Measurements from ENCODE around the gene TRPC4AP. TPM values are rescaled to one million over a fixed set of nuclear protein-coding genes. Genes with fewer than 3 reads are reported as not detected.

The TRPC4AP gene
- total RNA-seq, 2 experiments from 2014 or later, result 59.9 to 60.6 TPM

DNA sequence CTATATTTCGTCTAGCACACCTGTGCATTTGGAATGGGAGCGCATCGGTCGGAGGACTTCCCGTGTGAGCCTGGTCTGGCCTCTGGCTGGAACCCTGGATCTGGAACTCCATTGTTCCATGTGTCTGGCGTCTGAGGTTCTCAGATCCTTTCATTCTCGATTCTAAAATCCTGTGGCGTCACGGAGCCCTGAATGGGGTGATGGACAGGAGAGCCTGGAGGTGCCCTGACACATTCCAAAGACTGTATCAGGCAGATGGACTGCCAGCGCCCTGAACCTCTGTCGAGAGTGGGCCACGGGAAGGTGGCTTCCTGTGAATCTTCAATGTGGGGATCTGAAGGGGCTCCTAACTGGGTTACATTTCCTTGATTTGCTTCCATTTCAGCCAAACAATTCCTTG, 116.3 kb downstream of the TRPC4AP start:
- POLR2A ChIA-PET, result no interaction called here
- H3K9me3 Mint-ChIP-seq, result no peaks in the 10 kb centered on the region
- no peak overlapping the region for H3K27ac Mint-ChIP-seq
- H3K4me3 Mint-ChIP-seq, result no peak overlapping the region
- DNase-seq, result no peak
- no peak for ATAC-seq (ENCODE audit: low read depth)
- no peaks in the 10 kb centered on the region for H3K4me1 Mint-ChIP-seq
- no peaks in the 10 kb centered on the region for H3K36me3 Mint-ChIP-seq
- peaks cover 7% of the 10 kb centered on the region for H3K27me3 Mint-ChIP-seq

DNA sequence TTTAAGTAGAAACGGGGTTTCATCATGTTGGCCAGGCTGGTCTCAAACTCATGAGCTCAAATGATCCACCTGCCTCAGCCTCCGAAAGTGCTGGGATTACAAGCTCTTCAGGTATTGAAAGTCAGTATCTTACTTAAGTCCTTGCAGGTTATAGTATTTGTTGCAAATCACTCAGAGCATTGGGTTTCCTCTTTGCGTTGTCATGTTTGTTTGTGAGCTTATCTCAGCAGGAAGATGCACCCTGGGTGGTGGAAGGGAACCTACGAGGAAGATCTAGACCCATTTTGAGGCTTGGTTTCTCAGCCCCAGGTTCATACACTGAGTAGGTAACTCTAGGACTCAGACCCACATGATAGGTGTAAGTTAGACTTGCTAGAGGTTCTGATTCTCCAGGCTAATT, 118.4 kb downstream of the TRPC4AP start:
- Mint-ChIP-seq H3K4me3 (no peak overlapping the region), H3K4me1 (no peaks in the 10 kb centered on the region), H3K36me3 (no peaks in the 10 kb centered on the region), H3K27me3 (peaks cover 6% of the 10 kb centered on the region), H3K9me3 (no peaks in the 10 kb centered on the region), H3K27ac (no peak overlapping the region)
- DNase-seq (no peak), ATAC-seq (ENCODE audit: low read depth) (no peak)
- POLR2A ChIA-PET, result no interaction called here

DNA sequence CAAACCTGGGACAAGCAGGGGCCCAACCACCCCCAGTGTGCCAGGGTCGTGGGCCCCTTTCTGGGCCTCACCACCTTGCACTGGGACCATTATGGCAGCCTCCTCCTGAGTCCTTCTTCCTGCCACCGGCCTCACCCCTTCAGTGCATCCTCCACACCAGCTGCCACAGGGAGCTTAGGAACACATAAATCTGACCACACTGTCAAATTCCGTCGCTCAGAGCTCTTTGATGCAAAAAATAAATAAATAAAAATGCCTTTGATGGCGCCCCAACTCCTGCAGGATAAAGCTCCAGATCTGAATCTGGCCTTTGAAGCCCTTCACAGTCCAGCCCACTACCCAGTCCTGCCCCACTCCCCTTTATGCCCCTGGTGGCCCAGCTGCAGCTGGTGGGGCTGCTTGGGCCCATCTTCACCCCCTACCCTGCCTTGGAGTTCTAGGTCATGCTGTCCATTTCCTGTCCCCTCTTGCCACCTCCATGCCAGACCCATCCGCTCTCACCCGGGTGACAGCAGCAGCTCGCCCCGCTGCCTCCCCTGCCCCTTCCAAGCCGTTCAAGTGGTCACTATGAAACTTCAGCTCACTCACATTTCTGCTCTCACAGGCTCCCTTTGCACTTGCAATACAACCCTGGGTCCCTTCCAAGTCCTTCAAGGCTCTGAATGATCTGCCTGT, 120.9 kb downstream of the TRPC4AP start:
- Mint-ChIP-seq H3K4me1 (no peaks in the 10 kb centered on the region), H3K4me3 (no peak overlapping the region), H3K36me3 (no peaks in the 10 kb centered on the region), H3K27ac (no peak overlapping the region), H3K27me3 (peaks cover 6% of the 10 kb centered on the region), H3K9me3 (no peaks in the 10 kb centered on the region)
- ATAC-seq (ENCODE audit: low read depth) (no peak), DNase-seq (no peak)
- POLR2A ChIA-PET, result interaction anchor here (0.5 kb wide), 1 partner anchor 12 kb away, joined by 4 read pairs; no protein-coding TSS in a partner anchor

DNA sequence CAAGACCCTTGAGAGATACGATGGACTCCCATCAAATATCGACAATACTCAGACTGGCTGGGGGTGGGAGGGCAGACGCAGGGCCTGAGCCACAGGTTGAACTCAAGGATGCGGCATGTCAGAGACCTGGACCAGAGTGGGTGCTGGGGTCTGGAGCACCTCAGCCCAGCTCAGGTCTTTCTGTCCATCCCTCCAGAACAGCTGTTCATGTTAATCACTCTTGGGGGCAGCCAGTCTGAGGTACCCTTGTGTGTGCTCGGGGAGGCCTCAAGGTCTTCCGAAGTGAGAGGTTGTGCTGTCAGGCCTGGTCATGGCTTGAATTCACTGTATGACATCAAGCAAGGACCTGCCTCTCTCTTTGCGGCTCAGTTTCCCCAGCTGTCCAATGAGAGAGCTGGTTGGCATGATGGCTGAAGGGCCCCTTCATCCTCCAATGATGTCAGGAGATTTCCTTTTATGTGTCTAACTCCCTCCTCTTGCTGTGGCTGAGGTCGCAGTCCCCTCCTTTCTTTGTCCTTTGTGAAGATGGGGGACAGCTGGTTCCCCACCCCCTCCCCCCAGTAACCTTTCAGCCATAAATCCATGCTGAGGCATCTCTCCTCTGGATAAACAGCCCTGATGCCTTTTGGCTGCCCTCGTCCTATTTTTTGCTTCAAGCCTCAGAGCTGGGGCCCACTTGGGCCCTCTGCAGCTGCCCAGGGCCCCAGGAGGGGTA, 121.6 kb downstream of the TRPC4AP start:
- Mint-ChIP-seq H3K36me3 (no peaks in the 10 kb centered on the region), H3K27me3 (peaks cover 6% of the 10 kb centered on the region), H3K27ac (no peak overlapping the region), H3K4me3 (no peak overlapping the region), H3K4me1 (no peaks in the 10 kb centered on the region), H3K9me3 (no peaks in the 10 kb centered on the region)
- POLR2A ChIA-PET, result no interaction called here
- ATAC-seq (ENCODE audit: low read depth), result no peak
- DNase-seq, result no peak

DNA sequence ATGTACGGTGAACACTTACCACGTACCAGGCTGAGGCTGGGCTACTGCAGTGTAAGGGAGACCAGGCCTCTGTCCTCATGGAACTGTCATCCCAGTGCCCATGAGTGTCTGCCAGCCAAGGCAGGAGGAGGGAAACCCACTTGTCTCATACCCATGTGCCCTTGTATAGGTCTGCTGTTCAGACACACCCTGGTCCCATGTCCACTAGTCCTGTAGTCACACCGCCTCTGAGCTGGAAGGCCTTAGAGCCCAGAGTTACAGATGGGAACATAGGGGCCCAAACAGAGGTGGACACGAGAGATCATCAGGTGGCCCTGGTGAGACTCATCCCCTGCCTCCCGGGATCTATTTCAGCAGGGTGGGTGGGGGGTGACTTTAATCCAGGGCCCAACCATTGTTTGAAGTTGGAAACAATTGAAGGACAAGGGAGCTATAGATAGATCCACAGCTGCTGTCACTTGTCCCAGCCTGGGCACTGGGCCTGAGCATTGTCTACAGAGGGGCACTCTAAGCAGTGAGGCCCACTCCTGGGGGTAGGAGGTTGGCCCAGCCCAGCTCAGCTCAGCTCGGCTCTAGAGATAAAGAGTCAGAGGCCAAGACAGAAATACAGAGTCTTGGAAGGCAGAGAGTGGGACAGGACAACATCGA, 122.3 kb downstream of the TRPC4AP start:
- DNase-seq (no peak), ATAC-seq (ENCODE audit: low read depth) (no peak)
- Mint-ChIP-seq H3K27me3 (peaks cover 6% of the 10 kb centered on the region), H3K4me3 (no peak overlapping the region), H3K36me3 (no peaks in the 10 kb centered on the region), H3K9me3 (no peaks in the 10 kb centered on the region), H3K27ac (no peak overlapping the region), H3K4me1 (no peaks in the 10 kb centered on the region)
- POLR2A ChIA-PET, result no interaction called here

DNA sequence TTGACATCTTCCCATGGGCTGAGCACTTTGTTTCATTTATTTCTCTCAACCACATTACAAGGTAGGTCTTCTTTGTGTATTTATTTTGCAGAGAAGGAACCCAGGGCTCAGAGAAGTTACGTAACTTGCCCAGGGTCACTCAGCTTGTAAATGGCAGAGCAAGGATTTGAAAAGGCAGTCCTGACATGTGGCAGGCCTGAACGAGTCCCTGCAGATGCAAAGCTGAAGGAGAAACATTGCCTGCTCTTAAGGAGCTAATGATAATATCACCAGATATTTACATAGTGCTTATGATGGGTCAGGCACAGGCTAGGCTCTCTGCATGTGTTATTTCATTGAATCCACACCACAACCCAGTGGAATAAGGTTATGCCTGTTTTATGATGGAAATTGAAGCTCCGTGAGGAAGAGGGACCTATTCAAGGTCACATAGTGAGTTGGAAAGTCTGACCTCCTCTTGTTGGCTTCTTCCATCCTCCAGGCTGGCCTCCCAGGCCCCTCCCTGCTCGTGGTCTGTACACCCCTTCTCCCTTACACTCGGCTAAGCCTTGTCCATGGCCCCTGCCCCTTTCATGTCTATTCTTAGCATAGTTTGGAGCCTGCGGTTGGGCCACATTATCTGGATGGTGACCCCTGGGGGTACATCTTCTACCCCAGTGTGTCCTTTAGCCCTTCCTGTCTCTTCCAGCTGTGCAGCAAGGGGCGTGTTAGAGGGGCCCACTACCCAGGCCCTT, 124.4 kb downstream of the TRPC4AP start:
- no peak overlapping the region for H3K27ac Mint-ChIP-seq
- H3K4me1 Mint-ChIP-seq, result no peaks in the 10 kb centered on the region
- DNase-seq (no peak), ATAC-seq (ENCODE audit: low read depth) (no peak)
- no peaks in the 10 kb centered on the region for H3K9me3 Mint-ChIP-seq
- no peaks in the 10 kb centered on the region for H3K36me3 Mint-ChIP-seq
- H3K4me3 Mint-ChIP-seq, result no peak overlapping the region
- peaks cover 3% of the 10 kb centered on the region for H3K27me3 Mint-ChIP-seq
- POLR2A ChIA-PET, result no interaction called here

DNA sequence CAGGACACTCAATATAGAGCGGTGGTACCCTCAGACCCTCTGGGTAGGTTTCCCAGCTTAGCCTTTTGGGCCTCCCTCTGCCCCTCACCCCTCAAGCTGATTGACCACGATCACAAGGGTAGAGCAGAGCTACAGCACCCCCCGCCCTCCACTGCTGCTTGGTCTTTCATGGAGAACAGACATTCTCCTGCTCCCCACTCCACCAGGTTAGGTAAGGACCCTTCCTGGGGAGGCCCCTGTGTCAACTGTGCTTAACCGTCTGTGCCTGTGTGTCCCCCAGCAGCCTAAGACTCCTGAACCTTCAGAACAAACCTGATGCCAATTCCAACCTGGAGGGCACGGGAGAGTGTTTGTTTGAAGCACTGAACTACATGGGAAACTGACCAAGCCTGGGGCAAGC, 125.2 kb downstream of the TRPC4AP start:
- Mint-ChIP-seq H3K4me3 (no peak overlapping the region), H3K4me1 (no peaks in the 10 kb centered on the region), H3K9me3 (no peaks in the 10 kb centered on the region), H3K27ac (no peak overlapping the region), H3K36me3 (no peaks in the 10 kb centered on the region), H3K27me3 (no peaks in the 10 kb centered on the region)
- POLR2A ChIA-PET, result no interaction called here
- ATAC-seq (ENCODE audit: low read depth) (no peak), DNase-seq (no peak)

DNA sequence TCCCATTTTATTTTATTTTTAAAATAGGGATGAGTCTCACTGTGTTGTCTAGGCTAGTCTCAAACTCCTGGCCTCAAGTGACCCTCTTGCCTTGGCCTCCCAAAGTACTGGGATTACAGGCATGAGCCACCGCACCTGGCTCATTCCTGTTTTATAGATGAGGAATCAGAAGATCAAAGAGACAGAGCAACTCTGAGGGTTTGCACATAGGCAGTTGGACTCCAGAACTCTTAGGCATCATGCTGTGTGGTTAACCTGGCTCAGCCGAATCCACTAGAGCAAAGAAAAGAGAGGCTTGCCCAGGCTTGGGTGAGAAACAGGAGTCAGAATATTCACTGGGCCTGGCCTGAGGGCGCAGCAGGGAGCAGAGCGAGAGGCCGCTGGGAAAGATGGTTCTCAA, 127.6 kb downstream of the TRPC4AP start:
- no peaks in the 10 kb centered on the region for H3K36me3 Mint-ChIP-seq
- no peaks in the 10 kb centered on the region for H3K27me3 Mint-ChIP-seq
- no peak overlapping the region for H3K27ac Mint-ChIP-seq
- POLR2A ChIA-PET, result no interaction called here
- ATAC-seq (ENCODE audit: low read depth) (no peak), DNase-seq (no peak)
- H3K4me1 Mint-ChIP-seq, result peaks cover 4% of the 10 kb centered on the region
- no peak overlapping the region for H3K4me3 Mint-ChIP-seq
- no peaks in the 10 kb centered on the region for H3K9me3 Mint-ChIP-seq

DNA sequence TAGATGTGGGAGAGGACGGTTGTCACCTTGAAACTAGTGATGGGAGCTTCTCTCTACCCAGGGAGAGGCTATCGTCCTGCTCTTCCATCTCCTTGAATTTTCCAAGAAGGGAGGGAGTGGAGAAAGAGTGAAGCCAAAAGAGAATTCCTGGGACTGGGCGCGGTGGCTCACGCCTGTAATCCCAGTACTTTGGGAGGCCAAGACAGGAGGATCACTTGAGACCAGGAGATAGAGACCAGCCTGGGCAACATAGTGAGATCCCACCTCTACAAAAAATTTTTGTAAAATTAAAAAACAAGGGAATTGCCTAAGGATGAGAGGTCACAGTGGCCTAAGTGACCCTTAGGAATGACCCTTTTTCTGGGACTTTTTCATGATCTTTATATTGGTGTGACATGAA, 128.1 kb downstream of the TRPC4AP start:
- Mint-ChIP-seq H3K4me3 (no peak overlapping the region), H3K9me3 (no peaks in the 10 kb centered on the region), H3K36me3 (no peaks in the 10 kb centered on the region), H3K27ac (no peak overlapping the region), H3K27me3 (no peaks in the 10 kb centered on the region), H3K4me1 (peaks cover 4% of the 10 kb centered on the region)
- DNase-seq (no peak), ATAC-seq (ENCODE audit: low read depth) (no peak)
- POLR2A ChIA-PET, result no interaction called here

DNA sequence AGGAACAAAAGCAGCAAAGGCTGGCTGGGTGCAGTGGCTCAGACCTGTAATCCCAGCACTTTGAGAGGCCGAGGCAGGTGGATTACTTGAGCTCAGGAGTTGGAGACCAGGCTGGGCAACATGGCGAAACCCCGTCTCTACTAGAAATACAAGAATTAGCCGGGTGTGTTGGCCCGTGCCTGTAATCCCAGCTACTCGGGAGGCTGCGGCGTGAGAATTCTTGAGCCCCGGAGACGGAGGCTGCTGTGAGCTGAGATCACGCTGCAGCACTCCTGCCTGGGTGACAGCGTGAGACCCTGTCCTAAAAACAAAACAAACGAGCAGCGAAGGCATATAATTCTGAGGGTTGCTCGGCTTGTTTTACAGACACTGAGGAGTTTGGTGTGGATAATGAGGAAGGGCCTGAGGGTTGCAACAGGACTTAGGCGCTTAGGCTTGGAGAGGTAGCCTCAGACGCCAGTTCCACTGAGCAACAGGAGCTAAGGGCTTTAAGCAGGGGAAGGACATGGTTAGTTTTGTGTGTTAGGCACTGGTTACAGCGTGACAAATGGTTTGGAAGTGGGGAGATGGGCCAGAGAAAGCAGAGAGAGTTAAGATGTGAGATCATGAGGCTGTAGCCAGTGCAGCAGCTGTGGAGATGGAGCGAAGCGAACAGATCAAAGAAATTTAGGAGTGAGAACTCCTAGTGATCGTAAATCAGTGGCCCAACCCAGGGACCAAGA, 135.7 kb downstream of the TRPC4AP start:
- POLR2A ChIA-PET, result interaction anchor here (2.1 to 3.6 kb wide), 2 partner anchors 82 to 132 kb away, joined by 4 to 44 read pairs; partner anchors contain the start of genes ACSS2, GGT7 and NCOA6
- H3K4me1 Mint-ChIP-seq, result peaks cover 26% of the 10 kb centered on the region
- H3K36me3 Mint-ChIP-seq, result peaks cover 2% of the 10 kb centered on the region
- H3K27ac Mint-ChIP-seq, result peak overlapping the region; percentile 40
- DNase-seq (no peak), ATAC-seq (ENCODE audit: low read depth) (no peak)
- peak overlapping the region; percentile 98 for H3K4me3 Mint-ChIP-seq
- H3K9me3 Mint-ChIP-seq, result peaks cover 2% of the 10 kb centered on the region
- H3K27me3 Mint-ChIP-seq, result peaks cover 3% of the 10 kb centered on the region

DNA sequence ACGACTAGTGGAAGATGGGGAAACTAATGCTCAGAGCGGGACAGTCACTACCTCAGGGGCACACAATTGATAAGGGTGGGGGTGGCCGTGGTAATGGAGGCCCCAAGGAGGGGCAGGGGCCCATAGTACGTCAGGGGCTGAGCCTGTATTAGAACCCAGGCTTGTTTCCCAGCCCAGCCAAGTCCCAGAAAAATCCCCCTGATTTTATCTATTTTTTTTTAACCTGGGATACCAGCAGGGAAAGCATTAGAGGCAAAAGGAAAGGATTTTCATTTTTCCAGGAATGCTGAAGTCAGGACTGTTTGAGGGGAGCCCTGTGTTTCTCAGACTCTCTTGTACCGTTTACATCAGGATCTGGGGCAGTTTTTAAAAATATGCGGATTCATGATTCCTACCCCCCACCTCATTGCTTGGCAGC, 136.6 kb downstream of the TRPC4AP start:
- peaks cover 26% of the 10 kb centered on the region for H3K4me1 Mint-ChIP-seq
- ATAC-seq (ENCODE audit: low read depth), result no peak
- H3K27me3 Mint-ChIP-seq, result peaks cover 3% of the 10 kb centered on the region
- POLR2A ChIA-PET, result interaction anchor here (2.1 to 3.6 kb wide), 2 partner anchors 81 to 131 kb away, joined by 4 to 44 read pairs; partner anchors contain the start of genes ACSS2, GGT7 and NCOA6
- peaks cover 2% of the 10 kb centered on the region for H3K36me3 Mint-ChIP-seq
- H3K9me3 Mint-ChIP-seq, result peaks cover 2% of the 10 kb centered on the region
- no peak for DNase-seq
- H3K27ac Mint-ChIP-seq, result peak overlapping the region; percentile 91
- H3K4me3 Mint-ChIP-seq, result peak overlapping the region; percentile 98

DNA sequence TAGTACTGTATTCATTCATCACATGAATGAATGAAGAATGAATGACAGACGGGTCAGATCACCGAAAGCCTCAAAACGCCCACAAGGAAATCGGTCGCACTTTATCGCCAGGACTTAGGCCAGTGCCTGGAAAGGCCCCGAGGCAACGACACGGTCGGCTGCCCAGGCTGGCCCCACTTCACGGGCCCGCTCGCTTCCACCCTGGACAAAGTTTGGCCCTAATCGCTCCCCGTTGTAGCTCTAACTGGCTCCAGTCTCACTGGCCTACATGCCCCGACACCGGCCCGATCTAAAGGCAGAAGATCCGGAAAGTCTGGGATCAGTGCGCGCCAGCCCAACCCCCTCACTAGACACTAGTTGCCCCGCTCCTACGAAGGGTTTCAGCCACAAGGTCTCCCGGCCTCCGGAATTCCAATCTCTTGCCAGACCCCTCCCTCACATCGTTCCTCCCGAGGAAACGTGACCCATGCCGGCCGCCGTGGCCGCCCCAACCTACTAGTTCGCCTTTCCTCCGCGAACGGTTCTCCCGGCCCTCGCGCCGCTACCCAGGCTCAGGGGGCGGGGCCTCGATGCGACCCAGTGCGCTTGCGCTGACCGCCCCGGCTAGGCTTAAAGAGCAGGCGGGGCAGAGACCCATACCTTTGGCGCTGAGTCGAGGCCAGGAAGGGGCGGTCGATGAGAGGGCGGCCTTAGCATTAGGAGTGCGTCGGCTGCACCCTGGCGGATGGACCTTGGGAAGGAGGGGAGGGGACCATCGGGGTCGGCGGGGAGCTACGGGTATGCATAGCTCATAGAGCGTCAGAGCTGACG, 137.2 kb downstream of the TRPC4AP start, which contains the start of the genes GSS and MYH7B:
GSS (minus strand) TSS at position 576 of the 810 bp plus-strand sequence. CDS start 3,954 bp downstream, outside the sequence.
MYH7B (plus strand) TSS at position 638 of the 810 bp plus-strand sequence. CDS start 22,138 bp downstream, outside the sequence.
- DNase-seq (peak; percentile 100), ATAC-seq (ENCODE audit: low read depth) (peak; percentile 98)
- Mint-ChIP-seq H3K4me3 (peak within 1 kb of the TSS; percentile 98), H3K27me3 (peaks cover 3% of the 10 kb centered on the region), H3K36me3 (peaks cover 2% of the 10 kb centered on the region), H3K4me1 (peaks cover 23% of the 10 kb centered on the region), H3K27ac (peak within 1 kb of the TSS; percentile 91), H3K9me3 (peaks cover 2% of the 10 kb centered on the region)
- POLR2A ChIA-PET, result interaction anchor here (0.6 to 3.6 kb wide), 3 partner anchors 69 to 130 kb away, joined by 4 to 44 read pairs (median 4); partner anchors contain the start of genes ACSS2, GGT7 and NCOA6
